HG03135 (cell line): ENCODE data around the gene STOX2.
"Not testable (repeated sequence)": the region's sequence is repeated elsewhere in the genome, so short reads cannot be mapped to it uniquely, and the experiment has no call there.

Experiments
- ATAC-seq: cut with Tn5 transposase; IDR thresholded peaks from one replicate; pipeline ENCODE4 v1.9.1; 2021; ENCODE audit warnings: mild to moderate bottlenecking, moderate library complexity; ENCODE audit not compliant: unreplicated experiment

The STOX2 gene

GRCh38 chr4:184019667-184020623 is 114.8 kb downstream of the STOX2 start:
- no peak for ATAC-seq

GRCh38 chr4:184021389-184021788 is 116.3 kb downstream of the STOX2 start:
- ATAC-seq = no peak

DNA sequence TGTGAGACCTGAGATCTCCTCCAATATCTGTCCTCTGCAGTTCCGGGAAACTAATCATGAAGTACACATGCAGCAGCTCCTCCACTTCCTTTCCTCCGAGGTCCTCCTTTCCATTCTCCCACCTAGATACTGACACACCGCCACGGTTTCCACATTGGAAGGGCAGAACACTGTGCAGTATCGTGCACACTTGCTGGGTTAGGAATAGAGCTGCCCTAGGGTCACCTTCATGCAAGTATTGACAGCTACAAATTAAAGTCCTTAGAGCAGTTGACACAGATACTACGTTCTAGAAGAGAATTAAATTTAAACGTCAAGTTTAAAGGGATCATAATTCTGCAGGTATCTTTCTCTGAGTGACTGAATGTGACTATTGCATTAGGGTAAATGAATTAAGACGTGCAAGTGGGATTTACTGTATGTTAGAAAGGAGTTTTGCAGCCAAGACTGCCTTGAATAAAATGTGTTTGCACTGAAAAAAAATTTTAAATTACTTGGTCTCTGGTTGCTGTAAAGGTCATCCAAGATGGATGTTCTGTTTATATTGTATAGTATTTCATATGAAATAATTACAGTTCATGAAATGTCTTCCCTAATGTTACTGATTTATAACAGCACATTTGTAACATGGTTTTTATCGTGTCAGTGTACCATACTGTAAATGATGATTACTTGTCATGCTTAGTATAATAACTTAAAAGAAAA is 117.7 kb downstream of the STOX2 start:
- no peak for ATAC-seq

DNA sequence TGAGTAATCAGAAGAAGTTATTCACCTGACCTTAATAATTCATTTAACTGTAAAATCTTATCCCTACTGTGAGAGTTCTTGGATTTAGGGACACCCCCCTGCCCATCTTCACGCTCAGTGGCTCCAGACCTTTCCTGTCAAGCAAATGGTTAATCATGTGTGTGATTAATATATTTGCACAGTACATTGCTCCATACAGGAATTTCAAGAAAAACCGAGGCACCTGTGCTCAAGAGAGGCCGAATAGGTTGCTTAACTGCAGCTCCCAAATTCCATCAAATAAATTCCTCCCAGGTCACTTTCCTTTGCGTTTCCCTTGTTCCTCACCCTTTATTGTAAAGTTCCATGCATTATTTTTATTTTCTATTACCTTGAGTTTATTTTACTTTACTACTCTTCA is 119.5 kb downstream of the STOX2 start:
- no peak for ATAC-seq

- no peak for ATAC-seq
These were observed 123.7 kb downstream of the STOX2 start for GRCh38 chr4:184028561-184029374.

DNA sequence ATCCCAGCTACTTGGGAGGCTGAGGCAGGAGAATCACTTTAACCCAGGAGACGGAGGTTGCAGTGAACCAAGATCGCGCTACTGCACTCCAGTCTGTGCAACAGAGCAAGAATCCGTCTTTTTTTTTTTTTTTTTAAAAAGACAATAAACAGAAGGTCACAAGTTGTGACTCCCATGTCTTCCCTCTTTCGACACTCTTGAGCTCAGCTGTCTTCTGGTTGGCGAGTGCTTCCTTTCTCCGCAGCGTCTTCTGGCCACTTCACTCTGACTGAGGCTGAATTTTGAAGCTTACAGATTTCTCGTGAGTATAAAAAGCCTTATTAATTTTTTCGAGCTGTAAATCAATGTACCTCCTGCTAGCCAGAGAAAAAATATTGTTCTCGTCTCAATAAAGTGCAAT is 124.9 kb downstream of the STOX2 start:
- no peak for ATAC-seq

DNA sequence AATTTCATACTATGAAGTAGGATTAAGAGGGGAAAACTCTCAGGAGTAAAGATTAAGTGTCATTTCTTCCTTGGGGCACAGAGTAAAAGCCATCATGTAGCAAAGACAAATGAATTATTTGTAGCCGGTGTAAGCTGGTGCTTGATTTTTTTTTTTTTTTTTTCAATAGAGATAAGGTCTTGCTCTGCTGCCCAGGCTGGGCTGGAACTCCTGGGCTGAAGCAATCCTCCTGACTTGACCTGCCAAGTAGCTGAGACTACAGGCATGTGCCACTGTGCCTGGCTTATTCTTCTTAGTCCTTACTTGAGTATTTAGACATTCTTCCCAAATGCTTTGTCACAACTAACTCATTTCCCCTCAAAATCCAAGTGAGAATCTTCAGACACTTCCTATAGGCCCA is 125.7 kb downstream of the STOX2 start:
- no peak for ATAC-seq

DNA sequence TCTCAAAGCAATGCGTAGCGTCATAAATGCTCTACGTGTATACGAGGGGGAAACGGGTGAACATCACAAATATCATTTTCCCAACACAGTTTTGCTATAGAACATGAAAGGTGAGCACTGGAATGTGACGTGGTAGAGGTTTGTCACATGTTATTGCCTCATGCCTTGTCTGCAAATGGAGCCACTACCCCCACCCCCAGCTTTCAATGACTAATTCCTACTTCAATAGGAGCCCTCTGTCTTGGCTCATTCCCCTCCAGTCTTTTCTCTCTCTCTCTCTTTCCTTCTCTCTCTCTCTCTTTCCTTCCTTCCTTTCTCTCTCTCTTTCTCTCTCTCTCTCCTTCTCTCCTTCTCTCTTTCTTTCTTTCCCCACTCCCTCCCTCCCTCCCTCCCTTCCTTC is 127.0 kb downstream of the STOX2 start:
- no peak for ATAC-seq

- no peak for ATAC-seq
These were observed 134.9 kb downstream of the STOX2 start for GRCh38 chr4:184039963-184040383.

DNA sequence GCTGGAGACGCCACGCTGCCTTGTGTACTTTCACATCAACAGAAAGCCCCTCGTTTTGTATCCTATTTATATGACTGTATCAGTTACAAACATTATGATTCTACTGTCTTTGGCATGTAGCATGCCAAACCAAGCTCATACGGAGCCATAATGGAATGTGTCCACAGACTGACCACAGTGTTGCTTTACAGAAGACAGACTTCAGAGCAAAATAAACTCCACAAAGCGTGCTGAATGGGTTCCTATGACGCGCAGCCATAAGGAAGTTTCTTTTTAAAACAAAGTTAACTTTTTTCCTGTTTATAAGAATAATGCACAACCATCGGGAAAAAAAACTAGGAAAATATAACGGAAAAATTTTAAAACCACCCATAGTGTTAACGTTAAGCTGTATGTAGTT is 136.0 kb downstream of the STOX2 start:
- no peak for ATAC-seq

- ATAC-seq = no peak
These were observed 141.0 kb downstream of the STOX2 start for GRCh38 chr4:184046148-184046547.

- not testable (repeated sequence) for ATAC-seq
These were observed 146.2 kb downstream of the STOX2 start for GRCh38 chr4:184051262-184051661.

DNA sequence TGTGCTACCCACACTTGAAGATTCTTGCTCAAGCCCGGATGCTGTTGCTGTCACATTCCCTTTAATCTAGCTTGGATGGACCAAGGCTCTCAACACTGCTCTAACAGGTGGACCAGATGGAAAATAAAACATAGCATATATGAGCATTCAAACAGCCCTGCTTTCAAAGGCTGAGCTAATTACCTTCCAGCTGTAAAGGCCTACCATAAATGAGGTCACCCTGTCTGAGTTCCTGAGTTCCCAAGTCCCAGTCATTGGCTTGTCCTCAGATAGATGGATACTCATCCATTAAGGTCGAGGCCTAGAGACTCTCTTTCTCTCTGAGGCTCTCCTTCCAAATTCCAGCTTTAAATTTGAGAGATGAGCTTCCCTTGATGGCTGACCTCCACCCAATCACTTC is 147.5 kb downstream of the STOX2 start:
- ATAC-seq = no peak

DNA sequence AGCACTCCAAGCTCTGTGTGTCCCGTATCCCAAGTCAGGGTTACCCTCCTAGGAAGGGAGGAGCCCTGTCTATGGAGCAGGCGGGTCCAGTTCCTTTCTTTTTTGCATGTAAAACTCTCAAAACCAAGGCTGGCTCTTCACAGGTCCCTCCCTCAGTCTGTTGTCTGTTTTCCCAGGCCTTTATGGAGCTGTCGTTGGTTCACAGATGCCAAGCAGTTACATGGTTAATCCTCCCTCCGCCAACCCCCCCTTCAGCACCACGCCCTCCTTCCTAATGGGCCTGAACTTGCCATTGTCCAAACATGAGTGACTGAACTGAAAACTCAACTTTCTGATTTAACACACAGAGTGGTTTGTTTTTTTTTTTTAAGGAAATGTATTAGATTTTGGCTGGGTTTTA is 148.3 kb downstream of the STOX2 start:
- ATAC-seq = no peak

DNA sequence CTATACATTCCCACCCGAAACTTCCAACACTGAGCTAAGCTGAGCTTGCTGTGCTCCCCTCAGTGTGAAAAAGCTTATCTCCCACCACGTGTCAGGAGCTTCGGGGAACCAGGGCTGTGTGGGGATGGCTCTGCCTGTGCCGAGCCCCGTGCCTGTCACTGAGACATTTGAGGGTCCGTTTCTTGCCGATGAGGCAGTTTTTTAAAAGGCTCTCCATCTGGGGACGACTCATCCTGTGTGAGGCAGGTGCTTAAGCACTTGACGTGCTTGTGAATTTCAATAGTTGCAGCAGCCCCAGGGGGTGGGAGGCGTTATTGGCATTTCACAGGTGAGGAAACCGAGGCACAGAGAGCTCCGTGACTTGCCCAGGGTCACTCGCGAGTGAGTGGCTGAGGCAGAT is 151.8 kb downstream of the STOX2 start:
- no peak for ATAC-seq

GRCh38 chr4:184058026-184058425 is 152.9 kb downstream of the STOX2 start:
- no peak for ATAC-seq

- no peak for ATAC-seq
These were observed 154.0 kb downstream of the STOX2 start for GRCh38 chr4:184059099-184059498.

DNA sequence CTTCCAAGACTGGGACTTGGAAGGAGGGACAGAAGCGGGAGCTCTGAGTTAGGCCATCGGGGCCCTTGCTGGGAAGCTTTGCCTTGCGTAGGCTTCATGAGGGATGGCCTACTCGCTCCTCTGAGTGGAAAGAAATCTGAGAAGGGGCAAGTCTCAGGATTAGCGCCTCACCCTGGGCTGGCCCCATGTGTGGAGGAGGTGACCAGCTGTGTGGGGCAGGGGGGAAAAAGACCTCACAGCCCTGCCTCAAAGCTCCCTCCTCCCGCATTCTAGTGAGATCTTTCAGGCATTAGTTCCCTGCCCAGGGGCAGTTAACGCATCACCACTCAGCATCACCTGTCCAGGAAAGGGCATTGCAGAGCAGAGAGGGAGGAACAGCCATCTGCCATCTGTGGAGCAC is 156.5 kb downstream of the STOX2 start:
- ATAC-seq = no peak

- ATAC-seq = no peak
These were observed 157.7 kb downstream of the STOX2 start for GRCh38 chr4:184062769-184063168.

- ATAC-seq = no peak
These were observed 159.8 kb downstream of the STOX2 start for GRCh38 chr4:184064877-184065276.

DNA sequence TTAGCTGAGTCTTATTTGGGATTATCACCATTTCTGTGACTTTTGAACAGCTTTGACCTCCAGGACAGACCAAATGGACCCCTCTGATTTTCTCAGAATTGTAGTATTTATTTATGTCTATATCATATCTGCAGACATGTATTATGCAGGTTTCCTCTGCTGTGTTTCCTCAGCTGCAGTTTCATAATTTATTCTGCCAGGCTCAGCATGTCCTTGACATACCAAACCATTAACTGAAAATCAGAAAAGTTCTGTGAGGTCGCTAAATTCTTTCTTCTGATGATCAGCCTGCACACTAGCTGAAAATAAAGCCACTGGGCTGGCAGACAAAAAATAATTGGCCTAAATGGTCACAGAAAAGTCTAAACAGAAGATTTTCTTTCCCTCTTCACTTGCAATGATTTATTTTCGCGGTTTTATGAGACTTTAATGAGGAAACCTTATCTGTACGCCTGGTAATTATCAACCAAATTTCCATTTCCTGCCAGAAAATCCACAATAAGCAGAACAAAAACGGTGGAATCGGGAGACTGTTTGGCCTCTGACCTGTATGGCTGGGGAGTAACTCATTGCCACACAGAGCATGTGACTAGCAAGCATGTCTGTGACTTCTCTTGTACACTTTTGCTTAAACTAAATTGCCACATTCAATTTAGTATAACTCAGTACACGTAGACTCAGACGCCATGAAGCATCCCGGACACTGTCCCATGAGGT is 161.6 kb downstream of the STOX2 start:
- no peak for ATAC-seq
